Left lung (tissue), 10 donors: ENCODE results near the gene PCMT1. TPM values are rescaled to one million over a fixed set of nuclear protein-coding genes. Genes with fewer than 3 reads are reported as not detected.

Experiments used
- ATAC-seq: fragments of 200-7000 bp; cut with Tn5 transposase; one replicate; pipeline ENCODE4 v1.9.1; 2020; ENCODE audit warnings: moderate library complexity
- DNase-seq, 4 donors: peaks; one replicate each; pipeline ENCODE4 v3.0.0-alpha.2; 2013 to 2020
- H3K27ac ChIP-seq, 2 donors: fragments of 200-600 bp; sonication (generic) in 1 of 2; one replicate each; pipeline versions ENCODE4 v1.5.0 to v1.8.0; 2020 to 2021
- H3K27me3 ChIP-seq, 2 donors: fragments of 200-600 bp; sonication (generic) in 1 of 2; one replicate each; pipeline versions ENCODE4 v1.5.0 to v1.8.0; 2020 to 2021
- H3K36me3 ChIP-seq, 2 donors: fragments of 200-600 bp; sonication (generic) in 1 of 2; one replicate each; pipeline versions ENCODE4 v1.5.0 to v1.8.0; 2020 to 2021
- H3K4me1 ChIP-seq, 2 donors: fragments of 200-600 bp; one replicate each; pipeline ENCODE4 v1.8.0; 2021
- H3K4me3 ChIP-seq, 2 donors: fragments of 200-600 bp; sonication (generic) in 1 of 2; one replicate each; pipeline versions ENCODE4 v1.5.0 to v1.8.0; 2020 to 2021; ENCODE audit warnings: mild to moderate bottlenecking in 1 of 2
- H3K9me3 ChIP-seq, 2 donors: fragments of 200-600 bp; sonication (generic) in 1 of 2; one replicate each; pipeline versions ENCODE4 v1.5.0 to v1.8.0; 2020 to 2021
- intact Hi-C, 2 donors: fragments of 100-400 bp; cut with DNase I; formaldehyde crosslinking; loops; one replicate each; pipeline versions ENCODE4 v1.11.2 to v1.14.2; 2022
- polyA plus RNA-seq, 6 donors: library from polyadenylated mRNA; unstranded; fragments of 120-200 nt; gene quantifications; one replicate each; pipeline ENCODE4 v1.2.1, GENCODE V29; 2013; ENCODE audit not compliant: insufficient read length in 6 of 6
- total RNA-seq, 2 donors: library from RNA; stranded (reverse); fragmentation: NEBNext Ultra II Directional; extraction: Animal tissue kit (Norgen Biotek cat#: 25700); gene quantifications; one replicate each; pipeline ENCODE4 v1.2.1, GENCODE V29; 2021
- TF ChIP-seq, protein P1 (sequence below), 2 donors: fragments of 200-600 bp; sonication (generic) in 1 of 2; IDR thresholded peaks; one replicate each; pipeline versions ENCODE4 v1.5.0 to v1.8.0; 2021; ENCODE audit warnings: antibody characterized with exemption in 2 of 2
- donor health status: DM: no; HTN: yes; CAD: no.
- donor health status: DM: no; HTN: no; CAD: no.

Gene PCMT1
- total and polyA plus RNA-seq, 8 donors = 61.8 to 87.4 (median 80.3) TPM

DNA sequence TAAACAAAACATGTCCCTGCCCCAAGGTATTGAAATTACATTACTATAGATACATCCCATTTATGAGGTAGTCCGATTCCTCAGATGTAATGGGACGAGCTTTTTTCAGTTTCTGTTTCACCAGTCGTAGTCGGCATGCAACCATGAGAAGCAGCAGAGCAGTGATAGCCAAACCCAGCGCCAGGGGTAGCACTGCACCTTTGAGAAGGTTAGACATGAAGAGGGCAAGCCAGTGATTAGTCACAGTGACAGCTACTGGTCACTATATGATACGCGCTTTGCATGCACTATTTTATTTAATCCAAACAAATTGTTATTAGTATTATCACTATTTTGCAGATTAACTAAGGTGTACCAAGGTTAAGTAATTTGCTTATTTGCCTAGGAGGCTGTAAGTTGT, 71.0 kb downstream of the PCMT1 start:
- TF ChIP-seq, protein P1, sequence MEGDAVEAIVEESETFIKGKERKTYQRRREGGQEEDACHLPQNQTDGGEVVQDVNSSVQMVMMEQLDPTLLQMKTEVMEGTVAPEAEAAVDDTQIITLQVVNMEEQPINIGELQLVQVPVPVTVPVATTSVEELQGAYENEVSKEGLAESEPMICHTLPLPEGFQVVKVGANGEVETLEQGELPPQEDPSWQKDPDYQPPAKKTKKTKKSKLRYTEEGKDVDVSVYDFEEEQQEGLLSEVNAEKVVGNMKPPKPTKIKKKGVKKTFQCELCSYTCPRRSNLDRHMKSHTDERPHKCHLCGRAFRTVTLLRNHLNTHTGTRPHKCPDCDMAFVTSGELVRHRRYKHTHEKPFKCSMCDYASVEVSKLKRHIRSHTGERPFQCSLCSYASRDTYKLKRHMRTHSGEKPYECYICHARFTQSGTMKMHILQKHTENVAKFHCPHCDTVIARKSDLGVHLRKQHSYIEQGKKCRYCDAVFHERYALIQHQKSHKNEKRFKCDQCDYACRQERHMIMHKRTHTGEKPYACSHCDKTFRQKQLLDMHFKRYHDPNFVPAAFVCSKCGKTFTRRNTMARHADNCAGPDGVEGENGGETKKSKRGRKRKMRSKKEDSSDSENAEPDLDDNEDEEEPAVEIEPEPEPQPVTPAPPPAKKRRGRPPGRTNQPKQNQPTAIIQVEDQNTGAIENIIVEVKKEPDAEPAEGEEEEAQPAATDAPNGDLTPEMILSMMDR (IDR thresholded peaks at IDR 0.05) = no peak
- Histone ChIP-seq H3K27ac (no peak overlapping the region), H3K4me3 (no peak overlapping the region), H3K27me3 (no peaks in the 10 kb centered on the region), H3K9me3 (no peaks in the 10 kb centered on the region), H3K36me3 (no peaks in the 10 kb centered on the region), H3K4me1 (no peaks in the 10 kb centered on the region)
- intact Hi-C loops = no loop called here
- no peak for DNase-seq
- no peak for ATAC-seq

- ATAC-seq (no peak), DNase-seq (no peak)
- H3K4me3 ChIP-seq = no peak overlapping the region
- H3K27ac ChIP-seq = no peak overlapping the region
- H3K9me3 ChIP-seq = no peaks in the 10 kb centered on the region
- H3K27me3 ChIP-seq = no peaks in the 10 kb centered on the region
- no peaks in the 10 kb centered on the region for H3K4me1 ChIP-seq
- peaks cover 0 to 6% of the 10 kb centered on the region in 2 donors for H3K36me3 ChIP-seq
- intact Hi-C loops = no loop called here
- TF ChIP-seq, protein P1 (IDR thresholded peaks at IDR 0.05) = no peak
Measured at GRCh38 chr6:149821492-149821891, 72.0 kb downstream of the PCMT1 start.

- no peak for ATAC-seq
- Histone ChIP-seq H3K36me3 (peaks cover 0 to 6% of the 10 kb centered on the region in 2 donors), H3K9me3 (no peaks in the 10 kb centered on the region), H3K4me3 (no peak overlapping the region), H3K27ac (no peak overlapping the region), H3K4me1 (no peaks in the 10 kb centered on the region), H3K27me3 (no peaks in the 10 kb centered on the region)
- TF ChIP-seq, protein P1 (IDR thresholded peaks at IDR 0.05) = no peak
- intact Hi-C loops = no loop called here
- DNase-seq = no peak
Measured at GRCh38 chr6:149823013-149823412, 73.5 kb downstream of the PCMT1 start.

GRCh38 chr6:149825292-149825691, 75.8 kb downstream of the PCMT1 start:
- TF ChIP-seq, protein P1 (IDR thresholded peaks at IDR 0.05) = no peak
- H3K4me1 ChIP-seq = no peaks in the 10 kb centered on the region
- H3K36me3 ChIP-seq = peaks cover 0 to 6% of the 10 kb centered on the region in 2 donors
- intact Hi-C loops = no loop called here
- no peaks in the 10 kb centered on the region for H3K9me3 ChIP-seq
- no peak overlapping the region for H3K27ac ChIP-seq
- ATAC-seq (no peak), DNase-seq (no peak)
- H3K4me3 ChIP-seq = no peak overlapping the region
- no peaks in the 10 kb centered on the region for H3K27me3 ChIP-seq

GRCh38 chr6:149830731-149831307, 81.3 kb downstream of the PCMT1 start:
- H3K4me1 ChIP-seq = no peaks in the 10 kb centered on the region
- no peak overlapping the region for H3K27ac ChIP-seq
- ATAC-seq (no peak), DNase-seq (no peak)
- H3K27me3 ChIP-seq = no peaks in the 10 kb centered on the region
- intact Hi-C loops = loop anchor here in 1 of 2 donors (10.0 kb wide), 1 partner anchor 94 kb away; the partner anchor contains the start of gene RAET1G
- no peaks in the 10 kb centered on the region for H3K9me3 ChIP-seq
- H3K4me3 ChIP-seq = no peak overlapping the region
- H3K36me3 ChIP-seq = peaks cover 0 to 9% of the 10 kb centered on the region in 2 donors
- TF ChIP-seq, protein P1 (IDR thresholded peaks at IDR 0.05) = no peak
